ENCODE measurements around the gene UTF1.
"Not testable (repeated sequence)": the region's sequence is repeated elsewhere in the genome, so short reads cannot be mapped to it uniquely, and the experiment has no call there.

The UTF1 gene

DNA sequence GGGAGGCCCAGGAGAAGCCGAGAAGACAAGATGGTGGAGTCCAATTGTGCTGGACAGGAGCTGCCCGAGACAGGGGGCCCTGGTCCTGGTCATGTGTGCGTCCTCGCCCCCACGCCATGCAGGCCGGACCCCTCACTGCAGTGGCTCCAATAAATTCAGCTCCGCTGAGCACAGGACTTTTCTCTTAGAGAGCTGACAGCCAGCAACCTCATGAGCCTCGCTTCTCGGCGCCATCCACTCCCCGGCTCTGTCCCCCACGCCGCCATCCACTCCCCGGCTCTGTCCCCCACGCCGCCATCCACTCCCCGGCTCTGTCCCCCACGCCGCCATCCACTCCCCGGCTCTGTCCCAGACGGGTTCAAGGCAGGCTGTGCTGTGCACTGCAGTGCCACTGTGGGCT is 2.8 kb upstream of the UTF1 start:
- DNase-seq (ENCODE audit: low read depth), result no peak

DNA sequence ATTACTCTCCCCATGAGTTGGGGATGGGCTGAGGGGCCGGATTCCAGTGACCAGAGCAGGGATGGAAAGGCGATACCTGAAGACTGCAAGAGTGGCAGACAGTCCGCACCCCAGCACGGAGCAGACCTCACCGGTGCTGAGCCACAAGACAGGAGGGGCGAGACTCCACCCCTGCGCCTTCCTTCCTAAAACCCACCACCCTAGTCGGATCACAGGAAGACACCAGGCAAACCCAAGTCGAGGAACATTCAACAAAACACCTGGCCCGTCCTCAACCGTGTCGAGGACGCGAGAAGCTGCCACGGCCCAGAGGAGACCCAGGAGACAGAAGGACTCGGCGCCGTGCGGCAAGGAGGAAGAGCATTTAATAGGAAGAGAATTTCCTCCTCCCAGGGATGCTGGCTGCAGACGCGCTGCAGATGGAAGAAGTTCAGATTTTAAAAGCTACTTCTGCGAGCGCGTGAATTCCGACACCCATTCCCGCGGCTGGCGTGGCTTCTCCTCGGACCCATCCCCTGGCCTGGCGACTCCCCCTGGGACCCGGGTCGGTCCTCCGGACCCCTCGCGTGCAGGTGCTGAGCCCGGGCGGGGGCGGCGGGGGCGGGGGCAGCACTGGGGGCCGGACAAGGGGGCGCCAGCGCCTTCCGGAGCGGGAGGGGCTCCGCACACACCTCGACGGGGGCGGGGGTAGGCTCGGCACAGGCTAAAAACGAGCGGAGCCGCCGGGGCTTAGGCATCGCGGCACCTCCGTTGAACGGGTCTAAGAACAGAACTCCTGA is 563 bp upstream of the UTF1 start:
- DNase-seq (ENCODE audit: low read depth), result no peak

DNA sequence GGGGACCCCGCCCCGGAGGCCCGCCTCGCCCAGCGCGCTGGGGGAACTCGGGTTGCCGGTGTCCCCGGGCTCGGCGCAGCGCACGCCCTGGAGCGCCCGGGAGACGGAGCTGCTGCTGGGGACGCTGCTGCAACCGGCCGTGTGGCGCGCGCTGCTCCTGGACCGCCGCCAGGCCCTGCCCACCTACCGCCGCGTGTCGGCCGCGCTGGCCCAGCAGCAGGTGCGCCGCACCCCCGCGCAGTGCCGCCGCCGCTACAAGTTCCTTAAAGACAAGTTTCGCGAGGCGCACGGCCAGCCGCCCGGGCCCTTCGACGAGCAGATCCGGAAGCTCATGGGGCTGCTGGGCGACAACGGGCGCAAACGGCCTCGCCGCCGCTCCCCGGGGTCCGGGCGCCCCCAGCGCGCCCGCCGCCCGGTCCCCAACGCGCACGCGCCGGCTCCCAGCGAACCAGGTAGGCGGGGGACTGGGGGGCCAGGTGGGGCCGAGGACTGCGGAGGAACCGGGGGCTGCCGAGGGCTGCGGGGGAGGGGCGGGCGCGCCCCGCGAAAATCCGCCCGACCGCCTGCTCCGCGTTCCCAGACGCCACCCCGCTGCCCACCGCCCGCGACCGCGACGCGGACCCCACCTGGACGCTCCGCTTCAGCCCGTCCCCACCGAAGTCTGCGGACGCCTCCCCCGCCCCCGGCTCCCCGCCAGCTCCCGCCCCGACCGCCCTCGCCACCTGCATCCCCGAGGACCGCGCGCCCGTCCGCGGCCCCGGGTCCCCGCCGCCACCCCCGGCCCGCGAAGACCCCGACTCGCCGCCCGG is 574 bp downstream of the UTF1 start:
- no peak for DNase-seq (ENCODE audit: low read depth)

DNA sequence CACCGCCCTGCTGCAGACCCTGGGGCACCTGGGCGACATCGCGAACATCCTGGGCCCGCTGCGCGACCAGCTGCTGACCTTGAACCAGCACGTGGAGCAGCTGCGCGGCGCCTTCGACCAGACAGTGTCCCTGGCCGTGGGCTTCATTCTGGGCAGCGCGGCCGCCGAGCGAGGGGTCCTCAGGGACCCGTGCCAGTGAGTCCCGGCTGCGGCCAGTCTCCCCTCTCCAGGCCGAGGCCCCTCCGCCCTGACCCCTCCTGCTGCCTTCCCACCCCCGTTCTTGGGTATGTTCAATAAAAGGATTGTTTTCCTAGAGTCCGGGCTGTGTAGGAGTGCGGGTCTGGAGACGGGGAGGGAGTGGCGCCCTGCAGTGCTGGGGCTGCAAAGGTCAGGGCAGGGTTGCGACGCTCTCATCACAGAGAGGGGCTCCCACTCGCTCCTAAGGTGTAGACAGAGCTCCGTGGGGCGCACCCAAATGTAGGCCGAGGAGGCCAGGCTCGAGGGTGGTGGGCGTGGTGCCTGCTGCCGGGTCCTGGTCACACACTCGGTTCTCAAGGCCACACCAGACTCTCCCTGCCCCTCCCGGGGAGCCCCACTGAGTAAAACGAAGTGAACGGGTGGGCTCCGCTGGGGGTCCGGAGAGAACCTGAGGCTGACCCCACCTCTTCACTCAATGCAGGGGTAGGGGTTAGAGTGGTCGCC is 1.4 kb downstream of the UTF1 start:
- DNase-seq (ENCODE audit: low read depth), result no peak

DNA sequence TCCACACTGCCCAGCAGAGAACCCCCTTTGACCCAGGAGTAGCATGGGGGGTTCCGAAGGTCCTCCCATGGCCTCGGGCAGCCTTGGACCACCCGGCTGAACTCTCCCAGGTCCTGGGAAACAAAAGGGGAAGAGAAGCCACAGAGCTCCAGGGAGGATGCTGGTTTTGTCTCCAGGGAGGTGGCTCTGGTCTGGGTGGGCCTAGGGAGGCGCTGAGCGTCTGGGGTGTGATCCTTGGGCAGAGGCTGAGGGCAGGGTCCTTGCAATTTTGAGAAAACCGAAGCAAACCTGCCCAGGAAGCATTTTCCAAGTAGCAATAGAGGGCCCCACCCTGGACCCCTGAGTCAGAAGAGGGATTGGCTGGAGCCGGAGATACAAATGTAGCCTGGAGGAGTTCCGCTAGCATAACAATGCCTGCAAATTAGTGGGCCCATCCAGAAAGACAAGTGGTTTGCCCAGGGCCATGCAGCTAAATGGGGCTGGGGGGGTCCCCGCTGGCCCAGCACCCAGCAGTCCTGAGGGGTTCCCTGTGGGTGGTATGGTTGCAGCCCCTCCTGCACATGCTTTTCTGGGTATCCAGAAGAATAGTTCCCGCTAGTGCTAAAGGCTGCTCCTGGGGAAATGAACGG is 2.0 kb downstream of the UTF1 start:
- DNase-seq (ENCODE audit: low read depth), result no peak

DNA sequence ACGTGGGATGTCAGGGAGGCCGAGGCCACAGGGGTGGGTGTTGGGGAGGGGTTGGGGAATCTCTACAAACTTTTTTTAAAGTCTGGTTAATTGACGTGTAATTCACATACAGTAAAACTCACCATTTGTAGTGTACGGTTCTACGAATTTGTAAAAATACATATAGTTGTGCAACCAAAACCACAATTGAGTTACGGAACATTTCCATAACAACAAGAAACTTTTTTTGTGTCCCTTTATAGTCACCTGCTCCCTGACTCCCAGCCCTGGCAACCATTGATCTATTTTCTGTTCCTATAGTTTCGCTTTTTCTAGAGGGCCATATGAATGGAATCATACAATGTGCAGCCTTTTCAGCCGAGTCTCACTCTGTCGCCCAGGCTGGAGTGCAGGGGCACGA is 4.8 kb downstream of the UTF1 start:
- not testable (repeated sequence) for DNase-seq (ENCODE audit: low read depth)

DNA sequence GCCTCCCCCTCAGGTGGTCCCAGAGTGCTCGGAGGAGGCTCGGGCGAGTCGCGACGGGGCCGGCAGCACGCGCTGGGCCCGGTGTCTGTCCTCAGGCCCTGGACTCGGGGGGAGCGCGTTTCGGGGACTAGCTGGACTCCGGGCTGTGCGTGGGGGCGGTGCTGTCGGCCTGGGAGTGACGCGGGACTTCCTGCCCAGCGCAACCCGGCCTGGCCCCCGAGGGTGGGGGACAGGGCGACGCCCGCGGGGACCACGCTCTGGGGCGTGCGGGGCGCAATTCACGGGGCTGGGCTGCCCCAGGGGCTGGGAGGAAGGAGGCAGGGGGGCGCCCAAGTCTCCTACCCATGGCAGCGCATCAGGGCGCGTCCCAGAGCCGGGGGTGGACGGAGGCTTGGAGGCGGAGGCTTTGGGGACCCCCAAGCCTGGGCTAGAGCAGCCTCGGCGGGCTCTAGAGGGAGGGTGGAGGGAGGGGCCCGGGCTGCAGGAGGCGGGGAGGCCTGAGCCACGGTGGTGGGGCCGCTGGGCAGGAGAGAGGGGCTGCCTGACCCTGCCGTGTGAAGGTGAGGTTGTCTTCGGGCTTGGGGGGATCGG is 5.3 kb downstream of the UTF1 start:
- no peak for DNase-seq (ENCODE audit: low read depth)

DNA sequence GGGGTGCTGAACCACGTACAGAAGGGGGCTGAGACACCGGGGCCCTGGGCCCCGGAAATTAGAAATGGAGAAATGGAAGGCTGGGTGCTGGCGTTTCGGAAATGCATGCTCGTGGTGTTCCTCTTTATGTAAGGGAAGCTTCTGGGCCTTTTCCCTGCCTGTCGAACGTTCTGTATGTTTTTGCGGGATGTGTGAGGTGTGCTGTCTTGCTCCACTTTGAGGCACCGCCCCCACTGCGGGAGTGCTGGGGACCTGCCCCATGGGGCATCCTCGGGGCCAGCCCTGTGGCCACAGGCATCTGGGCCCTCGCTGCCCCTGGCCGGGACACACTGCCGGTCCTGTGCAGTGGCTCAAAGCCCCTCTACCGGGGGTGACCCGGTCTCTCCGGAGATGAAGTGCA is 5.9 kb downstream of the UTF1 start:
- DNase-seq (ENCODE audit: low read depth), result no peak

DNA sequence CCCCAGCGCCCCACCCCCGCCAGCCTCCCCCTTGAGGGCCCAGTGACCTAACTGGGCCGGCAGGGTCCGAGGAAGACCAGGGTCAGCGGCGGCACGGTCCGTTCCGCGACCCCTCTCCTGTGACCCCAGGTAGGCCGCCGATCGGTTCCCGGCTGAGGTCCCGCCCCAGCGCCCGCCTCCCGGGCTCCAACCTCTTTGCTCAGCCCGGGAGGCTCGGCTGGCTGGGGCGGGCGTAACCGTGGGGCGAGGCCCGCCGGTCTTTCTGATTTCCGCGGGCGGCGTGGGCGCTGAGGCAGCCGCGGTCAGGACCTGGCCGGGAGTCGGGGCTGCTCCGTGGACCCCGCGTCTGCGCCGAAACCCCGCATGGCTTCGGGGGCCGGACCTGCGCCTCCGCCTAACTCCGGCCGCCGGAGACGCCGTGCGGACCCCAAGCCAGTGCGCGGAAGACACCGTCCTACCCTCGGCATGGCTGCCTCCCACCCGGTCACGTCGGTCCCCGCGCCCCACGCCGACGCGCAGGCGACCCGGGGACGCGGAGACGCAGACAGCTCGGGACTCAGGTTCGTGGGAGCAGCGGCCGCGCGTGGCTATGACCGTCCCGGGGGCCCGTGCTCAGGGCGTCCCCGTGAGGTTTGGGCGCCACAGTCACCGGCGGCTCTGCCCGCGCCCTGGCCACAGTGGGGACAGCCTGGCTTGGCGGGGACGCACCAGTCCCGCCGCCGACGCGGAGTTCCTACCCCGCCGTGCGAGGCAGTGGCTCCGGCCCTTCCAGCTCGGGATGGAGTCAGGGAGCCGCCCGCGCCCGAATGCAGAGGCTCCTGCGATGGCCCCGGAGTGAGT is 6.6 kb downstream of the UTF1 start:
- no peak for DNase-seq (ENCODE audit: low read depth)

DNA sequence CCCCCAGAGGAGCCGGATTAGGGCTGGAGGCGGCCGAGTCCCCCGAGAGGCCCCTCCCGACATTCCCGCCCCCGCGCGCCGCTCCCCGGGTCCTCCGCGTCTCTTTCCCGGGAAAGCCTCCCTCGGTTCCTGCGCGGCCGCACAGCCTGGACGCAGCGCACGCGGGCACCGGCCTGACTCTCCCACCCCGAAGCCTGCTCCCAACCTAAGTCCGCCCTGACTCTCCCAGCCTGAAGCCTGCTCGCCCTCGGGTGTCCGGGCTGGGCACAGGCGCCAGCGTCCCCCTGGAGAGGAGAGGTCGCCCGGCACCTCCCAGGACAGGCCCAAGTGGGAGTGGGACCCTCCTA is 7.2 kb downstream of the UTF1 start:
- no peak for DNase-seq (ENCODE audit: low read depth)

DNA sequence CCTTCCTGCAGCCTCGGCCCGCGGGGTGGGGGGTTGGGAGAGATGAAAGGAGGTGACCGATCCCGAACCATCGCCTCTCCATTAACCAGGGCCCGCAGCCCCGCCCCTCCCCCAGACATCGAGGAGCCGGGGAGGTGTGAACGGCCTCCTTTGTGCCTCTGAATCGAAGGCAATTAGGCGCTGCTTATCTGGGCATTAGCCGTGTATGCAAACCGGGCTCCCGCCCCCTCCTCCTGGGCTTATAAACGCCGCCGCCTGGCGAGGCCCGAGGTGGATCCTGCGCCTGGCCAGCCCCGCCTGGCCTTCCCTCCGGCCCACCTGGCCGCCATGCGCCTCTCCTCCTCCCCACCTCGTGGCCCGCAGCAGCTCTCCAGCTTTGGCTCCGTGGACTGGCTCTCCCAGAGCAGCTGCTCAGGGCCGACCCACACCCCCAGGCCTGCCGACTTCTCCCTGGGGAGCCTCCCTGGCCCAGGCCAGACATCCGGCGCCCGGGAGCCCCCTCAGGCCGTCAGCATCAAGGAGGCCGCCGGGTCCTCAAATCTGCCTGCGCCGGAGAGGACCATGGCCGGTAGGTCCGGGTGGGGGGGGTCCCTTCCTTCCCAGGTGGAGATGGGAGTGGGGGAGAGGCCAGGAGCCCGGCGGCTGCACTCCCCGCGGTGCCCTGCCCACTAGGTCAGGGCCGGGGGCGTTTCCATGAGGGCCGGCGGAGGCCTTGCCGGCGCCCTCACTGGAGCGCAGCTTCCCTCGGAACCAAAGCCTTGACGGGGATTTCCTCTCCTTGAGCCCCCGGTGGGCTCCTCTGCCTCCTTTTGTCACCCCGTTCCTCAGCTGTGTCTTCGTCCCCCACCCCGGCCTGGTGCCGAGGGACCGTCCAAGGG is 7.8 kb downstream of the UTF1 start, which contains the start of gene VENTX:
Gene VENTX, plus strand, starts transcription at position 268 of the 878 bp plus-strand sequence. Its CDS starts 60 bp downstream, at position 328.
- no peak for DNase-seq (ENCODE audit: low read depth)

DNA sequence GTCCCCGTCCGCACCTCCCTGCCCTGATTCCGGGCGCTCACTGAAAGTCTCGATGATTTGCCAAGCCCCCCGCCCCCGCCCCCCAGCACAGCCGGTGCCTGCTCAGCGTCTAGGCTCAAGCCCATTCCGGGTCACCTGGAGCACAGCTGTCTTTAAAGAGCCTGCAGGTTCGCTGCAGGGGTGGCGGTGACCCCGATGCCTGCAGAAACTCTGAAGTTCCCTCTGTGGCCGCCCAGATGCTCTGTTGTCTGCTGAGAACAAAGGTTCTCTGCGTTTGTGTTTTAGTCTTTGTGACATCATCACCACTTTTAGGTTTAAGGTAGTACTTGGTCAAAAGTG is 8.4 kb downstream of the UTF1 start:
- DNase-seq (ENCODE audit: low read depth), result no peak

DNA sequence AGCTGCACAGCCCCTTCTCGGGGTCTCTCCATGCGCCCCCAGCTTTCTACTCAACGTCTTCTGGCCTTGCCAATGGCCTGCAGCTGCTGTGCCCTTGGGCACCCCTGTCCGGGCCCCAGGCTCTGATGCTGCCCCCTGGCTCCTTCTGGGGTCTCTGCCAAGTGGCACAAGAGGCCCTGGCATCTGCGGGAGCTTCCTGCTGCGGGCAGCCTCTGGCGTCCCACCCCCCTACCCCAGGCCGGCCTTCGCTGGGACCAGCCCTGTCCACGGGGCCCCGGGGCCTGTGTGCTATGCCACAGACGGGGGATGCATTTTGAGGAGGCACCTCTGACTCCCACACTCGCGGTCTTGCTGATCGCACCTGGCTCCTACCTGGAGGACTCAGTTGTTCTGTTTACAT is 10.0 kb downstream of the UTF1 start:
- DNase-seq (ENCODE audit: low read depth), result no peak

DNA sequence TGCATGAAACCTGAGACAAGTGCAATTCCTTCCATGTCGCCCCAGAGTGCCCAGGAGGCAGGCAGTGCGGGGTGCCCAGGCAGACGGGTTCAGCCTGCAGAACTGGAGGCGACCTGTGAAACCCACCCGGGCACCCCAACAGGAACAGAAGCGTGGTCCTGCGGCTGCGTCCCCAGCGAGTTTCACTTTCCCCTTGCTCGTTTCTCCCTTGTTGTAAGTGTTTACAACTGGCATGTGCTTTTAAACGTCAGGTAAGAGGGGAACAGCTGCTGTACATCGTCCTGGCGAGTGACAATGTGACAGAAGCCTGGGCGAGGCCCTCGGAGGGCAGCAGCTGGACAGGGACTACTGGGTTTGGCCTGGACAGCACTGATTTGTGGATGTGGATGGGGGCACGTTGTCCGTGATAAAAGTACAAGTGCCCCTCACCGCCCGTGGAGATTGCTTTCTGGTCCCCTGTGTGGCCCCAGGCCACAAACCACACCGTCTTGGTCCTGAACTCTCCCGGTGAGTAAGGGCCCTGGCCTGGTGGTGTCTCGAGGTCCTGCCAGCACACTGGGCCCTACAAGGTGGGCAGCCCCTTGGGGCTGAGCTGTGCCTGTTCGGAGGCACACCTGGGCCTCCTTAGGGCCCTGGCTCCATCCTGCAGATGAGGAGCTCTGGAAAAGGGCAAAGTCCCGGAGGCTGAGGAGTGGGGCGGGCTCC is 11.6 kb downstream of the UTF1 start:
- no peak for DNase-seq (ENCODE audit: low read depth)

DNA sequence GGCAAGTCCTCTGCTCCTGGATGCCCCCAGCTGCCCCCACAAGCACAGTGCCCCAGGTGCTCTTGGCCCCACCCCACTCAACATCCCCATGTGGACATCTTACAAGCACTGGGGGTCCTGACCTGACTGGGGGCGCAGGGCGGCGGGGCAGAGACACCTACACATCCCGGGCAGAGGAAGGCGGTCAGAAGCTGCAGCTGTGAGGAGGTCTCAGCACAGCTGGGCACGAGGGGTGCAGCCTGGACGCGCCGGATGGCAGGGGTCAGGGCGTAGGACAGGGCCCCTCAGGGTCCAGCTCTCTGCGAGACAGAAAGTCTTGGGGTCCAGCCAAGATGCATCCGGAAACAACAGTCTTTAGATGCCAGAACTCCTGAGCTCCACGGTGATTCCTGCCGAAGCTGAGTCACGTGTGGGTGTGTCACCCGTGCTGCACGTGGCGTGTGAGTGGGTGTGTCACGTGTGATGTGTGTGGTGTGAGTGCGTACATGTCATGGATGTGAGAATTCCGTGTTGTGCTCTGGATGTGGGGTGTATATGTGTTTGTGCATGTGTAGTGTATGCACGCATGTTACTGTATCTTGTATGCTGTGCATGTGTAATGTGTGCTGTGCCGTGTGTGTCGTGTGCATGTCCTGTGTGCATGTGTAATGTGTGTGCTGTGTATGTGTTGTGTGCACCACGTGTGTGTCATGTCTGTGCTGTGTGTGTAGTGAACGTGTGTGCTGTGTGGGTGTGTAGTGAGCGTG is 12.8 kb downstream of the UTF1 start:
- DNase-seq (ENCODE audit: low read depth), result no peak

DNA sequence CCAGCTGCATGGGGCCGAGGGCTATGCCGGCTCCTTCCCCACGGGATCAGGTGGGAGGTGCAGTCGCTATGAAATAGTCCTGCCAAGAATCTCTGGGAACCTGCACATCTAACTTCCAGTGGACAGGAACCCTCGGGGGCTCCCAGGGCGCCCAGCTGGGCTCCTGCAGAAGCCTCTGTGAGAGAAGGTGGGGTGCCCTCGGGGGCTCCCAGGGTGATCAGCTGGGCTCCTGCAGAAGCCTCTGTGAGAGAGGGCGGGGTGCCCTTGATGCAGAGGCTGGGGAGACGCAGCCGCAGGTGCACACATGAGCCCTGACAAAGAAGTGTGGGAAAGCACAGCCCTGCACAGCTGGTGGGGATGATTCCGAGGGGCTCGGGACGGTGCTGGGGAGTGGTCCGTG is 13.6 kb downstream of the UTF1 start:
- no peak for DNase-seq (ENCODE audit: low read depth)

DNA sequence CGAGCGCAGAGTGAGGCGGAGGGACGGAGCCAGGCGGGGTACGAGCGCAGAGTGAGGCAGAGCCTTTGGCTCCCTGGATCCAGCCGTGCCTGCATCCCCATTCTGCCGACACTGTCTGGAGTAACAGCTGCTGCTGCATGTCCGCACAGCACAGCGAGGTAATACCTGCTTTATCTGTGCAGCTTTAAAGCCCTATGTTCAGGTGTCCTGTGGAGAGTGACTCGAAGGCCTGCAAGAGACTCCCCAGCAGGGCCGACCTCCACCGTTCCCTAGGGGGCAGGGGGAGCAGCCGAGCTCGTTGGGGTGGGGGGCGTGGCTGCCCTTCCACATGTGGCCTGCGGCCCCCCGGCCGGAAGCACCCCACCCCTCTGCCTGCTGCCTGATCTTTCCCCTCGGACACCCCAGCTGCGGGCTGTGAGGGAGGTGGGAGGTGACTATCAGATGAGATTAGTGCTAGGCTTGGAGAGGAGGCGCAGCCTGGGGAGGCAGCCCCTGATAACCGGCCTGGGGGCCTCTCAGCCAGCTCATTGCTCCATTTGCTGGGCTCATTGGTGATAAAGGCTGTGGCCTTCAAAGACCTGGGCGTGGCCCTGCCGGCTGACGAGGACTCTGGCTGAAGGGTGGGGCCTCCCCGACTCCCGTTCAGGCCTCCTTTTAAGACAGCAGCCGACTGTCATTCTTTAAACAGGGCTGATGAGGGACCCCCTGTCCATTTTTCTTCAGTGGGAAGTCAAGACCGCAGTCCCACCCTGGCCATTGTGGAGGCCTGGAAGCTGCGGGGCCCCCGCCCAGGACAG is 15.6 kb downstream of the UTF1 start:
- DNase-seq (ENCODE audit: low read depth), result no peak

DNA sequence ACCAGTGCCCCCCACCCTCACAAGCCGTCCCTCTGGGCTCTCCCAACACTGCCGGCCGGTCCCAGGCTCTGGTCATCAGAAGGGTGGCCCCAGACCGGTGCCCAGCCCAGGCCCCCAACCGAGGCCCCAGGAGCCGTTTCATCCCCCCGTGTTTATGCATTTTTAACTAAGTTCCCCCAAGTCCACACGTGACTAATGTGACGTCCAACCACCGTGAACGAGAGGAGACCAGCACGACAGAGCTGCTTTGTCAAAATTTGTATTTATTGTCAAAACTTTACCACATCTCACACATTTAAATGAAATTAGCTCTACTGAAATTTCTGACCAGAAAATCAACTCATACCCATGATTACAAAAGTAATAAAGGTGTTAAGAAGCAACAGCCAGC is 16.2 kb downstream of the UTF1 start:
- no peak for DNase-seq (ENCODE audit: low read depth)

Data from non-pigmented ciliary epithelial cell (primary cell).